Measurements from ENCODE around the gene AKAP8L. TPM values are rescaled to one million over a fixed set of nuclear protein-coding genes. Genes with fewer than 3 reads are reported as not detected.

AKAP8L gene
- total RNA-seq, 1 experiment from 2014 or later, result 106 TPM

DNA sequence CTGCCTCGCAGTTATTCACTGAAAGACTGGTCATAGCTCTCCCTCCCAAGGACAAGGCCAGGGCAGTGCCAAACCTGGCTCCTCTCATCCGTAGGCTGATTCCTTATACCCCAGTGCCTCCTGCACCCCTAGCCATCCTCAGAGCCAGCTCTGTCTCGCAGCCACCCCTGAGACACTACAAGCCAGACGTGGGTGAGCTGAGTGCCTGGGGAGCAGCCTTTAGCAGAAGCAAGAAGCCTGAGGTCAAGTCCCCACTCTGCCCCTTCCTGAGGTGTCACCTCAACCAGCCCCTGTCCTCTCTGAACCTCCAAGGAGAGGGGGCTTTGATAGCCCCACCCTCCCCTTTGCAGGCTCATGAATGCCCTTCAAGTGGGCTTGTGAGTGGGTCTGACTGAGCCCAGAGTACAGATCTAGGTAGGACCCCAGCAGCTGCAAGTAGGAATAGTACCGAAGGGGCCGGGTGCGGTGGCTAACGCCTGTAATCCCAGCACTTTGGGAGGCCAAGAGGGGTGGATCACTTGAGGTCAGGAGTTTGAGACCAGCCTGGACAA is 14.8 kb upstream of the AKAP8L start:
- BruUV-seq (replicated peaks), result no TSS peak
- H3K27me3 ChIP-seq (ENCODE audit: insufficient read depth, low read length), result no peaks in the 10 kb centered on the region
- H3K36me3 ChIP-seq (ENCODE audit: control insufficient read depth in 1 of 2, insufficient read depth in 2 of 2, low read length in 2 of 2), result peaks cover 3 to 4% of the 10 kb centered on the region in 2 experiments; a peak in 2 of 4 replicates
- H3K9ac ChIP-seq (ENCODE audit: low read length), result peak overlapping the region; percentile 68
- intact Hi-C loops (cut with micrococcal nuclease), result loop anchor here (1.0 kb wide), 1 partner anchor 15 kb away; no protein-coding TSS in a partner anchor
- ChIA-PET CTCF (interaction anchor here (1.3 kb wide), 2 partner anchors 14 to 122 kb away, joined by 5 to 6 read pairs; partner anchors contain the start of gene AKAP8L), POLR2A (interaction anchor here (1.3 to 1.5 kb wide), 2 partner anchors 15 to 18 kb away, joined by 5 to 10 read pairs; partner anchors contain the start of gene AKAP8L), RAD21 (ENCODE audit: low non-redundant PET in 1 of 2, low total read pairs in 2 of 2, uncharacterized antibody in 2 of 2, unreplicated experiment in 2 of 2) (interaction anchor here in 1 of 2 experiments (0.6 to 1.7 kb wide), 2 partner anchors 14 to 156 kb away, joined by 4 to 8 read pairs; partner anchors contain the start of gene AKAP8L)
- DNase-seq (ENCODE audit: low read depth, low spot score), result no peak
- ATAC-seq, result 0 out of 2 replicates have a peak, but pooled peaks have one; percentile 2
- H3K4me2 ChIP-seq (ENCODE audit: low read length), result peak overlapping the region; percentile 100
- no peaks in the 10 kb centered on the region for H3K9me2 ChIP-seq (ENCODE audit: insufficient read depth)
- H3K27ac ChIP-seq (ENCODE audit: low read depth, low read length), result peak overlapping the region; percentile 32
- no peaks in the 10 kb centered on the region for H3K9me3 ChIP-seq (ENCODE audit: control insufficient read depth in 1 of 2, insufficient read depth in 1 of 2, low read depth in 1 of 2, low read length in 2 of 2)
- H4K20me1 ChIP-seq (ENCODE audit: insufficient read depth), result no peaks in the 10 kb centered on the region
- peak overlapping the region; percentile 76 to 78 for H3K4me3 ChIP-seq (replicated peaks in 1 of 2; ENCODE audit: low read depth in 1 of 2, low read length in 2 of 2)
- H2AFZ ChIP-seq (ENCODE audit: low read depth, low read length, poor library complexity, severe bottlenecking), result peak overlapping the region; percentile 59
- peaks cover 36% of the 10 kb centered on the region for H3K79me2 ChIP-seq (ENCODE audit: insufficient read depth, low read length)
- peaks cover 18 to 25% of the 10 kb centered on the region in 2 experiments for H3K4me1 ChIP-seq (ENCODE audit: control insufficient read depth in 1 of 2, insufficient read depth in 2 of 2, low read length in 2 of 2)
- TF ChIP-seq JUND (IDR thresholded peaks at IDR 0.05) (no peak), POLR2AphosphoS5 (IDR thresholded peaks at IDR 0.05; ENCODE audit: low read depth, low read length) (no peak), CEBPB (IDR thresholded peaks at IDR 0.05; ENCODE audit: low read depth) (no peak), CBX3 (IDR thresholded peaks at IDR 0.05; ENCODE audit: low read depth) (no peak), POLR2A (IDR thresholded peaks at IDR 0.05; ENCODE audit: borderline replicate concordance, extremely low read depth, insufficient read depth, insufficient read length) (no peak), EGR1 (IDR thresholded peaks at IDR 0.05; ENCODE audit: low read depth) (no peak), SP1 (IDR thresholded peaks at IDR 0.05; ENCODE audit: low read depth) (no peak), YY1 (IDR thresholded peaks at IDR 0.05; ENCODE audit: extremely low read depth, insufficient replicate concordance, low read depth, low read length) (no peak), RAD21 (IDR thresholded peaks at IDR 0.05; ENCODE audit: low read depth) (no peak), ZFX (IDR thresholded peaks at IDR 0.05) (no peak), ZNF274 (IDR thresholded peaks at IDR 0.05; ENCODE audit: low read depth, low read length) (no peak)
- TF ChIP-seq, protein P1, sequence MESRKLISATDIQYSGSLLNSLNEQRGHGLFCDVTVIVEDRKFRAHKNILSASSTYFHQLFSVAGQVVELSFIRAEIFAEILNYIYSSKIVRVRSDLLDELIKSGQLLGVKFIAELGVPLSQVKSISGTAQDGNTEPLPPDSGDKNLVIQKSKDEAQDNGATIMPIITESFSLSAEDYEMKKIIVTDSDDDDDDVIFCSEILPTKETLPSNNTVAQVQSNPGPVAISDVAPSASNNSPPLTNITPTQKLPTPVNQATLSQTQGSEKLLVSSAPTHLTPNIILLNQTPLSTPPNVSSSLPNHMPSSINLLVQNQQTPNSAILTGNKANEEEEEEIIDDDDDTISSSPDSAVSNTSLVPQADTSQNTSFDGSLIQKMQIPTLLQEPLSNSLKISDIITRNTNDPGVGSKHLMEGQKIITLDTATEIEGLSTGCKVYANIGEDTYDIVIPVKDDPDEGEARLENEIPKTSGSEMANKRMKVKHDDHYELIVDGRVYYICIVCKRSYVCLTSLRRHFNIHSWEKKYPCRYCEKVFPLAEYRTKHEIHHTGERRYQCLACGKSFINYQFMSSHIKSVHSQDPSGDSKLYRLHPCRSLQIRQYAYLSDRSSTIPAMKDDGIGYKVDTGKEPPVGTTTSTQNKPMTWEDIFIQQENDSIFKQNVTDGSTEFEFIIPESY (IDR thresholded peaks at IDR 0.05; ENCODE audit: extremely low read depth, insufficient replicate concordance, low read length), result no peak
- TF ChIP-seq, protein P2, sequence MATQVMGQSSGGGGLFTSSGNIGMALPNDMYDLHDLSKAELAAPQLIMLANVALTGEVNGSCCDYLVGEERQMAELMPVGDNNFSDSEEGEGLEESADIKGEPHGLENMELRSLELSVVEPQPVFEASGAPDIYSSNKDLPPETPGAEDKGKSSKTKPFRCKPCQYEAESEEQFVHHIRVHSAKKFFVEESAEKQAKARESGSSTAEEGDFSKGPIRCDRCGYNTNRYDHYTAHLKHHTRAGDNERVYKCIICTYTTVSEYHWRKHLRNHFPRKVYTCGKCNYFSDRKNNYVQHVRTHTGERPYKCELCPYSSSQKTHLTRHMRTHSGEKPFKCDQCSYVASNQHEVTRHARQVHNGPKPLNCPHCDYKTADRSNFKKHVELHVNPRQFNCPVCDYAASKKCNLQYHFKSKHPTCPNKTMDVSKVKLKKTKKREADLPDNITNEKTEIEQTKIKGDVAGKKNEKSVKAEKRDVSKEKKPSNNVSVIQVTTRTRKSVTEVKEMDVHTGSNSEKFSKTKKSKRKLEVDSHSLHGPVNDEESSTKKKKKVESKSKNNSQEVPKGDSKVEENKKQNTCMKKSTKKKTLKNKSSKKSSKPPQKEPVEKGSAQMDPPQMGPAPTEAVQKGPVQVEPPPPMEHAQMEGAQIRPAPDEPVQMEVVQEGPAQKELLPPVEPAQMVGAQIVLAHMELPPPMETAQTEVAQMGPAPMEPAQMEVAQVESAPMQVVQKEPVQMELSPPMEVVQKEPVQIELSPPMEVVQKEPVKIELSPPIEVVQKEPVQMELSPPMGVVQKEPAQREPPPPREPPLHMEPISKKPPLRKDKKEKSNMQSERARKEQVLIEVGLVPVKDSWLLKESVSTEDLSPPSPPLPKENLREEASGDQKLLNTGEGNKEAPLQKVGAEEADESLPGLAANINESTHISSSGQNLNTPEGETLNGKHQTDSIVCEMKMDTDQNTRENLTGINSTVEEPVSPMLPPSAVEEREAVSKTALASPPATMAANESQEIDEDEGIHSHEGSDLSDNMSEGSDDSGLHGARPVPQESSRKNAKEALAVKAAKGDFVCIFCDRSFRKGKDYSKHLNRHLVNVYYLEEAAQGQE (IDR thresholded peaks at IDR 0.05; ENCODE audit: low read depth), result no peak
- TF ChIP-seq, protein P3, sequence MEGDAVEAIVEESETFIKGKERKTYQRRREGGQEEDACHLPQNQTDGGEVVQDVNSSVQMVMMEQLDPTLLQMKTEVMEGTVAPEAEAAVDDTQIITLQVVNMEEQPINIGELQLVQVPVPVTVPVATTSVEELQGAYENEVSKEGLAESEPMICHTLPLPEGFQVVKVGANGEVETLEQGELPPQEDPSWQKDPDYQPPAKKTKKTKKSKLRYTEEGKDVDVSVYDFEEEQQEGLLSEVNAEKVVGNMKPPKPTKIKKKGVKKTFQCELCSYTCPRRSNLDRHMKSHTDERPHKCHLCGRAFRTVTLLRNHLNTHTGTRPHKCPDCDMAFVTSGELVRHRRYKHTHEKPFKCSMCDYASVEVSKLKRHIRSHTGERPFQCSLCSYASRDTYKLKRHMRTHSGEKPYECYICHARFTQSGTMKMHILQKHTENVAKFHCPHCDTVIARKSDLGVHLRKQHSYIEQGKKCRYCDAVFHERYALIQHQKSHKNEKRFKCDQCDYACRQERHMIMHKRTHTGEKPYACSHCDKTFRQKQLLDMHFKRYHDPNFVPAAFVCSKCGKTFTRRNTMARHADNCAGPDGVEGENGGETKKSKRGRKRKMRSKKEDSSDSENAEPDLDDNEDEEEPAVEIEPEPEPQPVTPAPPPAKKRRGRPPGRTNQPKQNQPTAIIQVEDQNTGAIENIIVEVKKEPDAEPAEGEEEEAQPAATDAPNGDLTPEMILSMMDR (IDR thresholded peaks at IDR 0.05 in 2 of 3, conservative IDR thresholded peaks at IDR 0.05 in 1 of 3; ENCODE audit: borderline replicate concordance in 1 of 3, insufficient read depth in 1 of 3, low read depth in 2 of 3, low read length in 2 of 3), result no peak

Measured in HCT116 (cell line).